Endodermal cell (in vitro differentiated cells): ENCODE results near the gene NDUFAB1. TPM values are rescaled to one million over a fixed set of nuclear protein-coding genes. Genes with fewer than 3 reads are reported as not detected.

ENCODE experiments used
- DNase-seq: peaks from one replicate; pipeline ENCODE4 v3.0.0-alpha.2; 2017
- H3K27ac ChIP-seq: 2 replicates; pipeline ENCODE4 v1.5.1; 2013; ENCODE audit warnings: mild to moderate bottlenecking, low read depth, low read length, moderate library complexity
- H3K27me3 ChIP-seq: 2 replicates; pipeline ENCODE4 v1.6.1; 2013; ENCODE audit warnings: mild to moderate bottlenecking, low read length, moderate library complexity; ENCODE audit not compliant: insufficient read depth, control insufficient read depth, poor library complexity, severe bottlenecking
- H3K36me3 ChIP-seq: 2 replicates; pipeline ENCODE4 v1.7.0; 2013; ENCODE audit warnings: mild to moderate bottlenecking, low read length, moderate library complexity; ENCODE audit not compliant: control insufficient read depth, insufficient read depth
- H3K4me1 ChIP-seq: one replicate; pipeline ENCODE4 v1.7.0; 2013; ENCODE audit warnings: low read length; ENCODE audit not compliant: control insufficient read depth, insufficient read depth
- H3K4me3 ChIP-seq: 2 replicates; pipeline ENCODE4 v1.5.1; 2013; ENCODE audit warnings: mild to moderate bottlenecking, low read length, moderate library complexity
- H3K9ac ChIP-seq: 2 replicates; pipeline ENCODE4 v1.6.1; 2013; ENCODE audit warnings: mild to moderate bottlenecking, low read length, moderate library complexity; ENCODE audit not compliant: poor library complexity, severe bottlenecking; ENCODE audit errors: extremely low read depth
- H3K9me3 ChIP-seq: 2 replicates; pipeline ENCODE4 v1.6.1; 2013; ENCODE audit warnings: mild to moderate bottlenecking, low read length, moderate library complexity; ENCODE audit not compliant: control insufficient read depth
- H3K27ac Mint-ChIP-seq: 2 replicates; pipeline ENCODE4 v1.8.0; 2020; ENCODE audit warnings: mixed read lengths
- H3K27me3 Mint-ChIP-seq: 2 replicates; pipeline ENCODE4 v1.8.0; 2021; ENCODE audit warnings: mild to moderate bottlenecking, mixed read lengths; ENCODE audit not compliant: insufficient read depth
- H3K36me3 Mint-ChIP-seq: 2 replicates; pipeline ENCODE4 v1.8.0; 2020; ENCODE audit warnings: low read depth, mixed read lengths
- H3K4me1 Mint-ChIP-seq: 2 replicates; pipeline ENCODE4 v1.8.0; 2020; ENCODE audit warnings: mixed read lengths
- H3K4me3 Mint-ChIP-seq: 2 replicates; pipeline ENCODE4 v1.8.0; 2020; ENCODE audit warnings: mild to moderate bottlenecking, moderate library complexity, mixed read lengths
- H3K9me3 Mint-ChIP-seq: 2 replicates; pipeline ENCODE4 v1.8.0; 2020; ENCODE audit warnings: mild to moderate bottlenecking, mixed read lengths
- WGBS, 2 experiments: methylation state at CpG; one replicate each; pipeline versions ENCODE4 v1.1.5 to v1.1.7; 2013; ENCODE audit warnings: missing lambda C conversion rate in 2 of 2, mixed read lengths in 1 of 2; ENCODE audit not compliant: insufficient coverage in 1 of 2, insufficient read length in 1 of 2; 5-methylcytosine and 5-hydroxymethylcytosine counted together
- total RNA-seq, 2 donors: library from RNA; stranded (reverse); fragmentation: NEBNext Ultra II Directional in 1 of 2; extraction: Animal tissue kit (Norgen Biotek cat#: 25700) in 1 of 2; gene quantifications; 2 replicates in 1 of 2; 3 replicates in 1 of 2; pipeline ENCODE4 v1.2.1, GENCODE V29; 2021
- TF ChIP-seq, protein P1 (sequence below): fragments of 200-600 bp; sonication (generic); conservative IDR thresholded peaks from 2 replicates; pipeline ENCODE4 v1.5.0; 2021; ENCODE audit warnings: antibody characterized with exemption, mild to moderate bottlenecking

Gene NDUFAB1
- total RNA-seq, 2 donors from 2014 or later = 106 to 120 TPM

- TF ChIP-seq, protein P1, sequence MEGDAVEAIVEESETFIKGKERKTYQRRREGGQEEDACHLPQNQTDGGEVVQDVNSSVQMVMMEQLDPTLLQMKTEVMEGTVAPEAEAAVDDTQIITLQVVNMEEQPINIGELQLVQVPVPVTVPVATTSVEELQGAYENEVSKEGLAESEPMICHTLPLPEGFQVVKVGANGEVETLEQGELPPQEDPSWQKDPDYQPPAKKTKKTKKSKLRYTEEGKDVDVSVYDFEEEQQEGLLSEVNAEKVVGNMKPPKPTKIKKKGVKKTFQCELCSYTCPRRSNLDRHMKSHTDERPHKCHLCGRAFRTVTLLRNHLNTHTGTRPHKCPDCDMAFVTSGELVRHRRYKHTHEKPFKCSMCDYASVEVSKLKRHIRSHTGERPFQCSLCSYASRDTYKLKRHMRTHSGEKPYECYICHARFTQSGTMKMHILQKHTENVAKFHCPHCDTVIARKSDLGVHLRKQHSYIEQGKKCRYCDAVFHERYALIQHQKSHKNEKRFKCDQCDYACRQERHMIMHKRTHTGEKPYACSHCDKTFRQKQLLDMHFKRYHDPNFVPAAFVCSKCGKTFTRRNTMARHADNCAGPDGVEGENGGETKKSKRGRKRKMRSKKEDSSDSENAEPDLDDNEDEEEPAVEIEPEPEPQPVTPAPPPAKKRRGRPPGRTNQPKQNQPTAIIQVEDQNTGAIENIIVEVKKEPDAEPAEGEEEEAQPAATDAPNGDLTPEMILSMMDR = no peak
- no peak overlapping the region for H3K9ac ChIP-seq
- H3K27me3 ChIP-seq = no peaks in the 10 kb centered on the region
- H3K4me1 Mint-ChIP-seq = no peaks in the 10 kb centered on the region
- peaks cover 54% of the 10 kb centered on the region for H3K36me3 Mint-ChIP-seq
- no peaks in the 10 kb centered on the region for H3K9me3 ChIP-seq
- H3K4me3 ChIP-seq = no peak overlapping the region
- DNase-seq = no peak
- H3K27ac ChIP-seq = no peak overlapping the region
- peaks cover 73% of the 10 kb centered on the region for H3K36me3 ChIP-seq
- no peaks in the 10 kb centered on the region for H3K9me3 Mint-ChIP-seq
- H3K27ac Mint-ChIP-seq = no peak overlapping the region
- no peaks in the 10 kb centered on the region for H3K4me1 ChIP-seq
- no peak overlapping the region for H3K4me3 Mint-ChIP-seq
- H3K27me3 Mint-ChIP-seq = no peaks in the 10 kb centered on the region
Observed at GRCh38 chr16:23581764-23582163, 14.4 kb downstream of the NDUFAB1 start.

GRCh38 chr16:23580391-23580790, 15.7 kb downstream of the NDUFAB1 start:
- H3K4me3 ChIP-seq = no peak overlapping the region

GRCh38 chr16:23579371-23579770, 16.7 kb downstream of the NDUFAB1 start:
- Mint-ChIP-seq H3K4me3 (no peak overlapping the region), H3K36me3 (peaks cover 45% of the 10 kb centered on the region), H3K9me3 (no peaks in the 10 kb centered on the region), H3K27ac (no peak overlapping the region), H3K4me1 (no peaks in the 10 kb centered on the region), H3K27me3 (no peaks in the 10 kb centered on the region)
- 99 to 100% methylated on average over 3 of the region's 4 CpGs for WGBS, 2 experiments
- TF ChIP-seq, protein P1 = no peak
- Histone ChIP-seq H3K4me3 (no peak overlapping the region), H3K9ac (no peak overlapping the region), H3K9me3 (no peaks in the 10 kb centered on the region), H3K27me3 (no peaks in the 10 kb centered on the region), H3K36me3 (peaks cover 72% of the 10 kb centered on the region), H3K4me1 (no peaks in the 10 kb centered on the region), H3K27ac (no peak overlapping the region)
- no peak for DNase-seq

More at GRCh38 chr16:23580391-23580790, 15.7 kb downstream of the NDUFAB1 start:
- TF ChIP-seq, protein P1 = no peak
- no peaks in the 10 kb centered on the region for H3K27me3 ChIP-seq
- H3K36me3 ChIP-seq = peaks cover 73% of the 10 kb centered on the region
- no peak for DNase-seq
- peaks cover 49% of the 10 kb centered on the region for H3K36me3 Mint-ChIP-seq
- no peaks in the 10 kb centered on the region for H3K9me3 ChIP-seq
- no peaks in the 10 kb centered on the region for H3K4me1 Mint-ChIP-seq
- H3K27ac Mint-ChIP-seq = no peak overlapping the region
- no peaks in the 10 kb centered on the region for H3K4me1 ChIP-seq
- no peak overlapping the region for H3K4me3 Mint-ChIP-seq
- H3K9ac ChIP-seq = no peak overlapping the region
- H3K27ac ChIP-seq = no peak overlapping the region
- no peaks in the 10 kb centered on the region for H3K27me3 Mint-ChIP-seq
- no peaks in the 10 kb centered on the region for H3K9me3 Mint-ChIP-seq
